Upper lobe of right lung (tissue), 1 donor: ENCODE data around the gene WWC1. TPM values are rescaled to one million over a fixed set of nuclear protein-coding genes. Genes with fewer than 3 reads are reported as not detected.

Source experiments
- ATAC-seq: fragments of 200-7000 bp; cut with Tn5 transposase; one replicate; pipeline ENCODE4 v1.9.1; 2020; ENCODE audit warnings: mild to moderate bottlenecking, moderate library complexity
- DNase-seq: peaks from one replicate; pipeline ENCODE4 v3.0.0-alpha.2; 2020
- H3K27ac ChIP-seq: fragments of 200-600 bp; one replicate; pipeline ENCODE4 v1.8.0; 2022
- H3K27me3 ChIP-seq: fragments of 200-600 bp; one replicate; pipeline ENCODE4 v1.8.0; 2022; ENCODE audit warnings: mild to moderate bottlenecking
- H3K36me3 ChIP-seq: fragments of 200-600 bp; one replicate; pipeline ENCODE4 v1.8.0; 2022
- H3K4me1 ChIP-seq: fragments of 200-600 bp; one replicate; pipeline ENCODE4 v1.8.0; 2022
- H3K4me3 ChIP-seq: fragments of 200-600 bp; one replicate; pipeline ENCODE4 v1.8.0; 2022; ENCODE audit warnings: mild to moderate bottlenecking
- H3K9me3 ChIP-seq: fragments of 200-600 bp; one replicate; pipeline ENCODE4 v1.8.0; 2022
- intact Hi-C: fragments of 100-400 bp; cut with DNase I; formaldehyde crosslinking; loops from one replicate; pipeline ENCODE4 v1.11.0; 2022
- total RNA-seq: library from RNA; stranded (reverse); fragmentation: NEBNext Ultra II Directional; extraction: Animal tissue kit (Norgen Biotek cat#: 25700); gene quantifications from one replicate; pipeline ENCODE4 v1.2.1, GENCODE V29; 2021
- TF ChIP-seq, protein P1 (sequence below): fragments of 200-600 bp; IDR thresholded peaks from one replicate; pipeline ENCODE4 v1.8.0; 2022; ENCODE audit warnings: antibody characterized with exemption
- donor health status: DM: no; HTN: yes; CAD: no; lungs with severe emphysema.

The WWC1 gene
- total RNA-seq, 1 donor from 2014 or later: 94.2 TPM

DNA sequence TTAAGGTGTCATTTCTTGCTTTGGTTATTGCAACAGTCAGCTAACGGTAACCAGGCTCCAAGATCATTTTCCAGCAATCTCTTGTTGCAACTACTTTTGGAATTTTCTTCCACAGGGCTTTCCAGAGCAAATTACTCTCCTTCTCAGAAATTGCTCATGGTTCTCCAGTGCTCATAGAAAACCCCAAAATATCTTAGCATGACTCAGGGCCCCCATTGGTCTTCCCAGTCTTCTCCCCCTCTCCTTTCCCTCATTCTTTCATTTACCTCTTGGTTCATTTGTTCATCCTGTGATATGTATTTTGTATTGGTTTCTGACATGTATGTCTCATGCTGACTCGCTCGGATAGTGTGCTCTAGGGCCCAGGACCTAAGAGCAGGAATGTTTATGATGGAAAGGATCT, 35.6 kb downstream of the WWC1 start:
- ATAC-seq (no peak), DNase-seq (no peak)
- Histone ChIP-seq H3K4me3 (no peak overlapping the region), H3K4me1 (peaks cover 27% of the 10 kb centered on the region), H3K36me3 (no peaks in the 10 kb centered on the region), H3K27ac (no peak overlapping the region), H3K27me3 (no peaks in the 10 kb centered on the region), H3K9me3 (no peaks in the 10 kb centered on the region)
- TF ChIP-seq, protein P1, sequence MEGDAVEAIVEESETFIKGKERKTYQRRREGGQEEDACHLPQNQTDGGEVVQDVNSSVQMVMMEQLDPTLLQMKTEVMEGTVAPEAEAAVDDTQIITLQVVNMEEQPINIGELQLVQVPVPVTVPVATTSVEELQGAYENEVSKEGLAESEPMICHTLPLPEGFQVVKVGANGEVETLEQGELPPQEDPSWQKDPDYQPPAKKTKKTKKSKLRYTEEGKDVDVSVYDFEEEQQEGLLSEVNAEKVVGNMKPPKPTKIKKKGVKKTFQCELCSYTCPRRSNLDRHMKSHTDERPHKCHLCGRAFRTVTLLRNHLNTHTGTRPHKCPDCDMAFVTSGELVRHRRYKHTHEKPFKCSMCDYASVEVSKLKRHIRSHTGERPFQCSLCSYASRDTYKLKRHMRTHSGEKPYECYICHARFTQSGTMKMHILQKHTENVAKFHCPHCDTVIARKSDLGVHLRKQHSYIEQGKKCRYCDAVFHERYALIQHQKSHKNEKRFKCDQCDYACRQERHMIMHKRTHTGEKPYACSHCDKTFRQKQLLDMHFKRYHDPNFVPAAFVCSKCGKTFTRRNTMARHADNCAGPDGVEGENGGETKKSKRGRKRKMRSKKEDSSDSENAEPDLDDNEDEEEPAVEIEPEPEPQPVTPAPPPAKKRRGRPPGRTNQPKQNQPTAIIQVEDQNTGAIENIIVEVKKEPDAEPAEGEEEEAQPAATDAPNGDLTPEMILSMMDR: no peak
- intact Hi-C loops: no loop called here

DNA sequence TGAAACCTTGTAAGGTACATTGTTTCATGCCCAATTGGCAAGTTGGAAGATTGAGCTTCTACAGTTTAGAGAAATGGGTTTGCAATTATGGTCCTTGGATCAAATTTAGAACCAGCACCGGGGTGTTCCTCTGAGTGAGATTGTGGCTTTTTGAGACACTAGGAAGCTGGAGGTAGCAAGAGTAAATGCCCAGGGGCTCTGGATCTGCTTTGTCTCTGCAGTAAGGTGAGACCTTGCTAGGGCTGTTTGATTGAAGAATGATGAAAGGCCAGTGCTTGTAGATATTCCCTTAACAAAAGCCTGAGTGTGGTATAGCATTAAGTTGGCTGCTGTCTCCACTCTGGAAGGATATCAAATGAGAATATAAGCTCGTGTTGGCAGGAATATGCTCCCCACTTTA, 36.0 kb downstream of the WWC1 start:
- TF ChIP-seq, protein P1: no peak
- H3K9me3 ChIP-seq: no peaks in the 10 kb centered on the region
- no peak for DNase-seq

DNA sequence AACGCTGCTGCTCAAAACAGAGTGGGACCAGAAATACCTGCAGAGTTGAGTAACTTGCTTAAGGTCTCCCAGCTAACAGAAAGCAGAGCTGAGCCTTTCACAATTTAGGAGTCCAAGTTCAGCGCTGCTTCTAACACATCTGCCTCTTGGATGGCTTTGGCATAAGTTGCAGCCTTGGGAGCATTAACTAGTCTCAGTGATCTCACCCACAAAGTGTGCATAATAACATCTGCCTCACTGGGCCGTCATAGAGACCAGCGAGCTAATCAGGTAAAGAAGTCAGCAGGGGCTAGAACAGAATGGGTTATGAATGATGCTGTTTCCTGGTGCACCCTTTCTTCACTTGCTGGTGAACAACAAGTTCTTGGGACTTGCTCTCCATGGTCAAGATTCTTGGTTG, 36.5 kb downstream of the WWC1 start:
- H3K9me3 ChIP-seq: no peaks in the 10 kb centered on the region
- intact Hi-C loops: no loop called here
- TF ChIP-seq, protein P1: no peak
- peaks cover 27% of the 10 kb centered on the region for H3K4me1 ChIP-seq
- no peak for DNase-seq
- no peak for ATAC-seq
- H3K27ac ChIP-seq: peak overlapping the region; percentile 61
- H3K27me3 ChIP-seq: no peaks in the 10 kb centered on the region
- no peaks in the 10 kb centered on the region for H3K36me3 ChIP-seq
- no peak overlapping the region for H3K4me3 ChIP-seq

More for the DNA sequence above, 36.0 kb downstream of the WWC1 start:
- Histone ChIP-seq H3K27ac (no peak overlapping the region), H3K27me3 (no peaks in the 10 kb centered on the region), H3K4me1 (peaks cover 27% of the 10 kb centered on the region), H3K4me3 (no peak overlapping the region), H3K36me3 (no peaks in the 10 kb centered on the region)
- intact Hi-C loops: no loop called here
- no peak for ATAC-seq

DNA sequence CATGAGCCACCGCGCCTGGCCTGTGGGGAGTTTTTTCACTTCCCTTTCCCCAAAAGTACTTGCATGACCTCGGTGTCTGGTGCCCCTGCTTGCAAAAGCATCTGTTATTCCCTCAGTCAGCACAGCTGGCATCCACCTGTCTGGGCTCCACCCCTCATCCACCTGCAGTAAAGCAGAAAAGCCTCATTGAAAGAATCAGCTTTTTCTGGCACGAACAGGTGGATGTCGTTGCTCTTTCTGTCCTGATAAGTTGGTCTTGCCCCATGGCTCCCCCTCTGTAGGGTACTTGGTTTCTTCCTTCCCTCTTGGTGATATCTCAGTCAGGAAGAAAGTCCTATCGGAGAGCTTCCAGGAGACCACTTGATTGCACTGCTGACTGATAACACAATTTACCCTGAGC, 37.4 kb downstream of the WWC1 start:
- Histone ChIP-seq H3K4me1 (peaks cover 27% of the 10 kb centered on the region), H3K9me3 (no peaks in the 10 kb centered on the region), H3K4me3 (no peak overlapping the region), H3K27ac (peak overlapping the region; percentile 61), H3K36me3 (no peaks in the 10 kb centered on the region), H3K27me3 (no peaks in the 10 kb centered on the region)
- ATAC-seq (peak; percentile 87), DNase-seq (no peak)
- TF ChIP-seq, protein P1: no peak
- intact Hi-C loops: no loop called here

DNA sequence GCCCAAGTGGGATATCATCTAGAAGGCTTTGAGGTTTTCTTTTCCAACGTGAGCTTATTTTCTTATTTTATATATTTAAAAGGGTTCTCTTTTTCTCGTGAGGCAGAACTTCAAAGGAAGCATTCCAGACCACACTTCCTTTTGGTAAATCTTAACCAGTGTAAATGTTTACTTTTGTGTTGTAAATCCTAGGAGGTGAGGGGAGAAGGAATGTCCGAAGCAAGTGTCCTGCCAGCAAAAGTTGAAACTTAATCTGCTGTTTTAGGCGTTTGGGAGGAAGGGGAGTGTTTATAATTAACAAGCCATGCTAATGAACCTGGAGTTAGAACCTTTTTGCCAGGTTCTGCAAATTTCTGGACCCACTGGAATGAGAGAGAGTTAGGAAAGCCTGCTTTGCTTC, 37.9 kb downstream of the WWC1 start:
- no peak for DNase-seq
- no peaks in the 10 kb centered on the region for H3K27me3 ChIP-seq

More for the DNA sequence above, 37.9 kb downstream of the WWC1 start:
- TF ChIP-seq, protein P1: no peak
- Histone ChIP-seq H3K4me3 (no peak overlapping the region), H3K27ac (peak overlapping the region; percentile 61), H3K9me3 (no peaks in the 10 kb centered on the region), H3K36me3 (no peaks in the 10 kb centered on the region), H3K4me1 (peaks cover 27% of the 10 kb centered on the region)
- peak; percentile 56 for ATAC-seq
- intact Hi-C loops: no loop called here
